ENCODE measurements around the gene DMAC1. TPM values are rescaled to one million over a fixed set of nuclear protein-coding genes. Genes with fewer than 3 reads are reported as not detected.

DMAC1 gene
- total RNA-seq, 1 donor from 2014 or later = 15.8 TPM

- H2AFZ ChIP-seq (replicated peaks) = no peak overlapping the region
- no peaks in the 10 kb centered on the region for H3F3A ChIP-seq (ENCODE audit: low read depth)
- H3K4me3 ChIP-seq = no peak overlapping the region
- H3K27me3 Mint-ChIP-seq (ENCODE audit: insufficient read depth, low read depth) = no peaks in the 10 kb centered on the region
- H3K4me3 Mint-ChIP-seq = no peak overlapping the region
- H3K36me3 Mint-ChIP-seq = no peaks in the 10 kb centered on the region
- no peaks in the 10 kb centered on the region for H3K9me3 ChIP-seq (ENCODE audit: low read depth)
- H3K27ac ChIP-seq = no peak overlapping the region
- no peak overlapping the region for H3K4me2 ChIP-seq
- no peak overlapping the region for H3K9ac ChIP-seq
- no peaks in the 10 kb centered on the region for H3K27me3 ChIP-seq
- H3K9me3 Mint-ChIP-seq = peaks cover 2% of the 10 kb centered on the region
- H4K20me1 ChIP-seq (ENCODE audit: low read depth) = no peaks in the 10 kb centered on the region
- DNase-seq (ENCODE audit: low spot score) = no peak
- TF ChIP-seq, protein P1, sequence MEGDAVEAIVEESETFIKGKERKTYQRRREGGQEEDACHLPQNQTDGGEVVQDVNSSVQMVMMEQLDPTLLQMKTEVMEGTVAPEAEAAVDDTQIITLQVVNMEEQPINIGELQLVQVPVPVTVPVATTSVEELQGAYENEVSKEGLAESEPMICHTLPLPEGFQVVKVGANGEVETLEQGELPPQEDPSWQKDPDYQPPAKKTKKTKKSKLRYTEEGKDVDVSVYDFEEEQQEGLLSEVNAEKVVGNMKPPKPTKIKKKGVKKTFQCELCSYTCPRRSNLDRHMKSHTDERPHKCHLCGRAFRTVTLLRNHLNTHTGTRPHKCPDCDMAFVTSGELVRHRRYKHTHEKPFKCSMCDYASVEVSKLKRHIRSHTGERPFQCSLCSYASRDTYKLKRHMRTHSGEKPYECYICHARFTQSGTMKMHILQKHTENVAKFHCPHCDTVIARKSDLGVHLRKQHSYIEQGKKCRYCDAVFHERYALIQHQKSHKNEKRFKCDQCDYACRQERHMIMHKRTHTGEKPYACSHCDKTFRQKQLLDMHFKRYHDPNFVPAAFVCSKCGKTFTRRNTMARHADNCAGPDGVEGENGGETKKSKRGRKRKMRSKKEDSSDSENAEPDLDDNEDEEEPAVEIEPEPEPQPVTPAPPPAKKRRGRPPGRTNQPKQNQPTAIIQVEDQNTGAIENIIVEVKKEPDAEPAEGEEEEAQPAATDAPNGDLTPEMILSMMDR (IDR thresholded peaks at IDR 0.05) = no peak
- no peak for TF ChIP-seq EZH2phosphoT487 (IDR thresholded peaks at IDR 0.05)
- TF ChIP-seq EZH2 (IDR thresholded peaks at IDR 0.05) = no peak
- no peaks in the 10 kb centered on the region for H3K4me1 Mint-ChIP-seq
- H3K27ac Mint-ChIP-seq = no peak overlapping the region
- no peaks in the 10 kb centered on the region for H3K79me2 ChIP-seq (ENCODE audit: low read depth)
- no peaks in the 10 kb centered on the region for H3K4me1 ChIP-seq
- H3K36me3 ChIP-seq = no peaks in the 10 kb centered on the region
Observed at GRCh38 chr9:7841831-7842230, 42.3 kb upstream of the DMAC1 start.

DNA sequence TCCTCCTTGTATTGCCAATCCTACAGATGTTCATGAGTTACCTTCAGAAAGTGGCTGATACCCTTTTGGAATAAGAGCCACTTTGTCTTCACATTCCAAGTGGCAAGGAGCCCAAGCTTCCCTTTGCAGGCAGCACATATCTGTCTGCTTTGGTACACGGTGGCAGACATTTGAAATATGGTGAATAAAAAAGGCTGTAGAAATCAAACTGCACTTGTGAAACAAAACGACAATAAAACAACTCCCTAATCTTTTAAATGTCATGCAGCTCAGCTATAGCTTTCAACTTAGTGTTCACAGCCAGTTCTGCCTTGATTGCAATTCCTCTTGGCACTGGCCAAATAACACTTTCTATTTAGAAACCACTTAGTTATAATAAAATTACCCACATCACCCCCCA, 35.0 kb upstream of the DMAC1 start:
- Mint-ChIP-seq H3K27ac (no peak overlapping the region), H3K4me3 (no peak overlapping the region), H3K36me3 (no peaks in the 10 kb centered on the region), H3K4me1 (no peaks in the 10 kb centered on the region), H3K9me3 (no peaks in the 10 kb centered on the region), H3K27me3 (ENCODE audit: insufficient read depth, low read depth) (no peaks in the 10 kb centered on the region)
- no peak overlapping the region for H2AFZ ChIP-seq (replicated peaks)
- H3K9ac ChIP-seq = no peak overlapping the region
- TF ChIP-seq, protein P1 (IDR thresholded peaks at IDR 0.05) = no peak
- no peak for TF ChIP-seq EZH2phosphoT487 (IDR thresholded peaks at IDR 0.05)
- no peak for TF ChIP-seq EZH2 (IDR thresholded peaks at IDR 0.05)
- H4K20me1 ChIP-seq (ENCODE audit: low read depth) = no peaks in the 10 kb centered on the region
- no peaks in the 10 kb centered on the region for H3K36me3 ChIP-seq
- DNase-seq (ENCODE audit: low spot score) = no peak
- H3K79me2 ChIP-seq (ENCODE audit: low read depth) = no peaks in the 10 kb centered on the region
- no peak overlapping the region for H3K4me2 ChIP-seq
- H3K27me3 ChIP-seq = no peaks in the 10 kb centered on the region
- H3K27ac ChIP-seq = no peak overlapping the region
- H3K4me1 ChIP-seq = no peaks in the 10 kb centered on the region
- no peaks in the 10 kb centered on the region for H3K9me3 ChIP-seq (ENCODE audit: low read depth)
- H3F3A ChIP-seq (ENCODE audit: low read depth) = no peaks in the 10 kb centered on the region
- H3K4me3 ChIP-seq = no peak overlapping the region

GRCh38 chr9:7828334-7828733, 28.8 kb upstream of the DMAC1 start:
- Mint-ChIP-seq H3K4me3 (no peak overlapping the region), H3K27me3 (ENCODE audit: insufficient read depth, low read depth) (peaks cover under 1% of the 10 kb centered on the region), H3K27ac (no peak overlapping the region), H3K9me3 (no peaks in the 10 kb centered on the region), H3K4me1 (no peaks in the 10 kb centered on the region), H3K36me3 (no peaks in the 10 kb centered on the region)
- no peaks in the 10 kb centered on the region for H3K4me1 ChIP-seq
- H3F3A ChIP-seq (ENCODE audit: low read depth) = no peaks in the 10 kb centered on the region
- H3K4me3 ChIP-seq = no peak overlapping the region
- H3K9me3 ChIP-seq (ENCODE audit: low read depth) = no peaks in the 10 kb centered on the region
- no peaks in the 10 kb centered on the region for H4K20me1 ChIP-seq (ENCODE audit: low read depth)
- H3K36me3 ChIP-seq = no peaks in the 10 kb centered on the region
- no peak overlapping the region for H3K9ac ChIP-seq
- no peak overlapping the region for H3K27ac ChIP-seq
- DNase-seq (ENCODE audit: low spot score) = no peak
- H3K27me3 ChIP-seq = no peaks in the 10 kb centered on the region
- TF ChIP-seq, protein P1 (IDR thresholded peaks at IDR 0.05) = no peak
- TF ChIP-seq EZH2 (IDR thresholded peaks at IDR 0.05) = no peak
- H3K79me2 ChIP-seq (ENCODE audit: low read depth) = no peaks in the 10 kb centered on the region
- no peak overlapping the region for H2AFZ ChIP-seq (replicated peaks)
- H3K4me2 ChIP-seq = no peak overlapping the region

GRCh38 chr9:7827792-7828191, 28.2 kb upstream of the DMAC1 start:
- Histone ChIP-seq H2AFZ (replicated peaks) (no peak overlapping the region), H3K4me2 (no peak overlapping the region), H3K9me3 (ENCODE audit: low read depth) (no peaks in the 10 kb centered on the region), H3K79me2 (ENCODE audit: low read depth) (no peaks in the 10 kb centered on the region), H3K4me3 (no peak overlapping the region), H3K36me3 (no peaks in the 10 kb centered on the region), H4K20me1 (ENCODE audit: low read depth) (no peaks in the 10 kb centered on the region), H3F3A (ENCODE audit: low read depth) (no peaks in the 10 kb centered on the region), H3K4me1 (no peaks in the 10 kb centered on the region), H3K27ac (no peak overlapping the region), H3K27me3 (no peaks in the 10 kb centered on the region), H3K9ac (no peak overlapping the region)
- Mint-ChIP-seq H3K27ac (no peak overlapping the region), H3K9me3 (no peaks in the 10 kb centered on the region), H3K27me3 (ENCODE audit: insufficient read depth, low read depth) (peaks cover 3% of the 10 kb centered on the region), H3K4me3 (no peak overlapping the region), H3K36me3 (no peaks in the 10 kb centered on the region), H3K4me1 (no peaks in the 10 kb centered on the region)
- no peak for DNase-seq (ENCODE audit: low spot score)
- TF ChIP-seq EZH2phosphoT487 (IDR thresholded peaks at IDR 0.05) = no peak
- TF ChIP-seq, protein P1 (IDR thresholded peaks at IDR 0.05) = no peak
